Measurements from ENCODE around the gene STAT5B. TPM values are rescaled to one million over a fixed set of nuclear protein-coding genes. Genes with fewer than 3 reads are reported as not detected.

STAT5B gene
- polyA plus RNA-seq, 1 donor (not counting 4 experiments of a cell fraction or from before 2014, with no cell fraction given) = 16.1 TPM

DNA sequence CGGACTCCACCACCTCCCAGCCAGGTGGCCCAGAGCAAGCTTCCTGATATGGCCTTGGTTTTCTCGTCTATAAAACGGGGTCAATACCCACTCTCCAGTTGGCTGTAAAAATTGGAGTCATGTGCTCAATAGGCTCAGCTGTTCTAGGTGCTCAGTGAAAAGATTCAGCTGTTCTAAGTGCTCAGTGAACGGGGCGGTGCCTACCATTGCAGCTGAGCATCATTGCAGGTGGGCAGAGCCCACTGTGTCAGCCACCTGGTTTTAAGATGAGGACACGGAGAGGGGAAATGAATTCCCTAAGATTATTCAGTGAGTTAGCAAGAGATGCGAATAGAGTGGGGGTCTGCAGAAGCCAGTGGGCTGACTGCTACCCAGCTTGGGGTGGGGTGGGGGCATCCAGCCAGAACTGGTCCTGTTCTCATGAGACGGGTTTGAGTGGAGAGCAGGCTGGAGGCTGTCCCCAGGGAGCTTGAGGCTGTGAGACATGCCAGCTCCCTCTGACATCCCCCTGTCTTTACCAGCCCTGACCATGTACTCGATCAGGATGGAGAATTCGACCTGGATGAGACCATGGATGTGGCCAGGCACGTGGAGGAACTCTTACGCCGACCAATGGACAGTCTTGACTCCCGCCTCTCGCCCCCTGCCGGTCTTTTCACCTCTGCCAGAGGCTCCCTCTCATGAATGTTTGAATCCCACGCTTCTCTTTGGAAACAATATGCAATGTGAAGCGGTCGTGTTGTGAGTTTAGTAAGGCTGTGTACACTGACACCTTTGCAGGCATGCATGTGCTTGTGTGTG lies 34.0 kb upstream of the STAT5B start:
- DNase-seq (ENCODE audit: low read depth, low spot score) (no peak), FAIRE-seq (no peak)
- Histone ChIP-seq H3K4me1 (ENCODE audit: control insufficient read depth, extremely low read depth, insufficient read depth, low read length) (peaks cover 15% of the 10 kb centered on the region), H3K4me3 (ENCODE audit: control insufficient read depth in 2 of 3, extremely low read depth in 1 of 3, insufficient read depth in 2 of 3, low read depth in 1 of 3, low read length in 3 of 3) (no peak overlapping the region), H3K27me3 (ENCODE audit: control insufficient read depth, extremely low read depth, insufficient read depth, low read length) (peaks cover 7% of the 10 kb centered on the region), H3K9ac (ENCODE audit: control insufficient read depth, extremely low read depth, insufficient read depth, low read length) (no peak overlapping the region), H3K4me2 (ENCODE audit: control insufficient read depth, extremely low read depth, insufficient read depth, low read depth, low read length) (no peak overlapping the region), H3K27ac (ENCODE audit: control insufficient read depth, insufficient read depth, low read length) (no peak overlapping the region), H3K9me3 (ENCODE audit: control insufficient read depth, low read depth, low read length) (no peaks in the 10 kb centered on the region), H3K36me3 (ENCODE audit: control insufficient read depth in 2 of 2, extremely low read depth in 1 of 2, insufficient read depth in 2 of 2, low read length in 2 of 2) (peaks cover 3 to 5% of the 10 kb centered on the region in 2 experiments), H3K9me1 (ENCODE audit: control insufficient read depth, extremely low read depth, insufficient read depth, low read length) (no peaks in the 10 kb centered on the region), H4K20me1 (ENCODE audit: control insufficient read depth, extremely low read depth, insufficient read depth, low read length) (peaks cover 2% of the 10 kb centered on the region), H3K79me2 (ENCODE audit: control insufficient read depth, insufficient read depth, low read length) (no peaks in the 10 kb centered on the region), H2AFZ (ENCODE audit: control insufficient read depth, low read length) (no peak overlapping the region)
- dilution Hi-C loops (cut with MboI; ENCODE audit: extremely low pct_ligation_motif_present, low sequenced_read_pairs) = loop anchor here (25.0 kb wide), 1 partner anchor 202 kb away; no protein-coding TSS in a partner anchor
- TF ChIP-seq EZH2 (IDR thresholded peaks at IDR 0.05; ENCODE audit: low read length) = no peak
- TF ChIP-seq, protein P1, sequence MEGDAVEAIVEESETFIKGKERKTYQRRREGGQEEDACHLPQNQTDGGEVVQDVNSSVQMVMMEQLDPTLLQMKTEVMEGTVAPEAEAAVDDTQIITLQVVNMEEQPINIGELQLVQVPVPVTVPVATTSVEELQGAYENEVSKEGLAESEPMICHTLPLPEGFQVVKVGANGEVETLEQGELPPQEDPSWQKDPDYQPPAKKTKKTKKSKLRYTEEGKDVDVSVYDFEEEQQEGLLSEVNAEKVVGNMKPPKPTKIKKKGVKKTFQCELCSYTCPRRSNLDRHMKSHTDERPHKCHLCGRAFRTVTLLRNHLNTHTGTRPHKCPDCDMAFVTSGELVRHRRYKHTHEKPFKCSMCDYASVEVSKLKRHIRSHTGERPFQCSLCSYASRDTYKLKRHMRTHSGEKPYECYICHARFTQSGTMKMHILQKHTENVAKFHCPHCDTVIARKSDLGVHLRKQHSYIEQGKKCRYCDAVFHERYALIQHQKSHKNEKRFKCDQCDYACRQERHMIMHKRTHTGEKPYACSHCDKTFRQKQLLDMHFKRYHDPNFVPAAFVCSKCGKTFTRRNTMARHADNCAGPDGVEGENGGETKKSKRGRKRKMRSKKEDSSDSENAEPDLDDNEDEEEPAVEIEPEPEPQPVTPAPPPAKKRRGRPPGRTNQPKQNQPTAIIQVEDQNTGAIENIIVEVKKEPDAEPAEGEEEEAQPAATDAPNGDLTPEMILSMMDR (optimal IDR thresholded peaks at IDR 0.05 in 1 of 3, IDR thresholded peaks at IDR 0.05 in 1 of 3, conservative IDR thresholded peaks at IDR 0.05 in 1 of 3; ENCODE audit: extremely low read depth in 1 of 3, insufficient read depth in 2 of 3, low read length in 3 of 3) = no peak

DNA sequence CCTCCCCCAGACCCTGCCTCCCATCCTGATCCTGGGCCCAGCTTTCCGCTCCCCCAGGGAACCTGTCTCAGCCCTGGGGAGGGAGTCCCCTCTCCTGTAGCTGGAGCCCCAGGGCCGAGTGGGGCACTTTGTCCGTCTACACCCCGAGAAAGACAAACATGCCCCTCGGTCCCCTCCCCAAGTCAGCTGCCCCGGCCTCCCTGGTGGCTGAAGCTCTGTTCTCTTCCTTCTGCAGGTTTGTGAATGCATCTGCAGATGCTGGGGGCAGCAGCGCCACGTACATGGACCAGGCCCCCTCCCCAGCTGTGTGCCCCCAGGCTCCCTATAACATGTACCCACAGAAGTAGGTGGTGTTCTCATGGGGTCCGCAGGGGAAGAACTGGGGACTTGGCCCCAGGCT lies 33.0 kb upstream of the STAT5B start:
- dilution Hi-C loops (cut with MboI; ENCODE audit: extremely low pct_ligation_motif_present, low sequenced_read_pairs) = loop anchor here (25.0 kb wide), 1 partner anchor 203 kb away; no protein-coding TSS in a partner anchor
- TF ChIP-seq, protein P1 (optimal IDR thresholded peaks at IDR 0.05 in 1 of 3, IDR thresholded peaks at IDR 0.05 in 1 of 3, conservative IDR thresholded peaks at IDR 0.05 in 1 of 3; ENCODE audit: extremely low read depth in 1 of 3, insufficient read depth in 2 of 3, low read length in 3 of 3) = no peak
- TF ChIP-seq EZH2 (IDR thresholded peaks at IDR 0.05; ENCODE audit: low read length) = no peak

More for the DNA sequence above, 33.0 kb upstream of the STAT5B start:
- no peaks in the 10 kb centered on the region for H3K9me3 ChIP-seq (ENCODE audit: control insufficient read depth, low read depth, low read length)
- no peak for FAIRE-seq
- no peak overlapping the region for H3K27ac ChIP-seq (ENCODE audit: control insufficient read depth, insufficient read depth, low read length)
- H4K20me1 ChIP-seq (ENCODE audit: control insufficient read depth, extremely low read depth, insufficient read depth, low read length) = peaks cover 2% of the 10 kb centered on the region
- no peak overlapping the region for H2AFZ ChIP-seq (ENCODE audit: control insufficient read depth, low read length)
- H3K9ac ChIP-seq (ENCODE audit: control insufficient read depth, extremely low read depth, insufficient read depth, low read length) = no peak overlapping the region
- H3K4me1 ChIP-seq (ENCODE audit: control insufficient read depth, extremely low read depth, insufficient read depth, low read length) = peaks cover 12% of the 10 kb centered on the region
- H3K27me3 ChIP-seq (ENCODE audit: control insufficient read depth, extremely low read depth, insufficient read depth, low read length) = peaks cover 7% of the 10 kb centered on the region
- H3K9me1 ChIP-seq (ENCODE audit: control insufficient read depth, extremely low read depth, insufficient read depth, low read length) = no peaks in the 10 kb centered on the region
- no peaks in the 10 kb centered on the region for H3K79me2 ChIP-seq (ENCODE audit: control insufficient read depth, insufficient read depth, low read length)
- no peak overlapping the region for H3K4me3 ChIP-seq (ENCODE audit: control insufficient read depth in 2 of 3, extremely low read depth in 1 of 3, insufficient read depth in 2 of 3, low read depth in 1 of 3, low read length in 3 of 3)
- peaks cover 2% of the 10 kb centered on the region in 2 experiments for H3K36me3 ChIP-seq (ENCODE audit: control insufficient read depth in 2 of 2, extremely low read depth in 1 of 2, insufficient read depth in 2 of 2, low read length in 2 of 2)
- H3K4me2 ChIP-seq (ENCODE audit: control insufficient read depth, extremely low read depth, insufficient read depth, low read depth, low read length) = no peak overlapping the region
- DNase-seq (ENCODE audit: low read depth, low spot score) = no peak

Measured in keratinocyte (primary cell).